ENCODE measurements around the gene RFX7. TPM values are rescaled to one million over a fixed set of nuclear protein-coding genes. Genes with fewer than 3 reads are reported as not detected.
"Not testable (repeated sequence)": the region's sequence is repeated elsewhere in the genome, so short reads cannot be mapped to it uniquely, and the experiment has no call there.

The RFX7 gene
- polyA plus RNA-seq (2012; ENCODE audit: low read depth, missing spikeins) = 6.8 TPM

- FAIRE-seq (peak; percentile 93), DNase-seq (ENCODE audit: insufficient read length, low spot score) (no peak)
- no peak for TF ChIP-seq TAF1 (IDR thresholded peaks at IDR 0.05; ENCODE audit: low read depth, low read length)
- no peak for TF ChIP-seq PAX5 (IDR thresholded peaks at IDR 0.05; ENCODE audit: insufficient read depth, low read length, severe bottlenecking)
- no peak for TF ChIP-seq POLR2A (IDR thresholded peaks at IDR 0.05; ENCODE audit: low read depth, low read length)
- TF ChIP-seq SPI1 (IDR thresholded peaks at IDR 0.05; ENCODE audit: low read depth, low read length) = no peak
- no peak; the same call in 1 of the 2 replicates for TF ChIP-seq POLR2AphosphoS5 (IDR thresholded peaks at IDR 0.05; ENCODE audit: low read depth, low read length)
- no peak for TF ChIP-seq POU2F2 (IDR thresholded peaks at IDR 0.05; ENCODE audit: low read depth, low read length)
These were observed at the start of gene RFX7 for GRCh38 chr15:56243163-56244037. TSS of gene RFX7 (minus strand) at chr15:56243879. CDS start at chr15:56243285, 594 bp downstream.

- no peak for DNase-seq (ENCODE audit: insufficient read length, low spot score)
- TF ChIP-seq TAF1 (IDR thresholded peaks at IDR 0.05; ENCODE audit: low read depth, low read length) = no peak
- FAIRE-seq = peak; percentile 45
These were observed 49.1 kb upstream of the RFX7 start for GRCh38 chr15:56292546-56293316.

GRCh38 chr15:56291741-56292140 is 48.1 kb upstream of the RFX7 start:
- peak; percentile 40 for FAIRE-seq
- DNase-seq (ENCODE audit: insufficient read length, low spot score) = no peak
- no peak for TF ChIP-seq POLR2A (IDR thresholded peaks at IDR 0.05; ENCODE audit: low read depth, low read length)
- no peak for TF ChIP-seq POU2F2 (IDR thresholded peaks at IDR 0.05; ENCODE audit: low read depth, low read length)
- TF ChIP-seq PAX5 (IDR thresholded peaks at IDR 0.05; ENCODE audit: insufficient read depth, low read length, severe bottlenecking) = no peak
- TF ChIP-seq POLR2AphosphoS5 (IDR thresholded peaks at IDR 0.05; ENCODE audit: low read depth, low read length) = no peak
- TF ChIP-seq SPI1 (IDR thresholded peaks at IDR 0.05; ENCODE audit: low read depth, low read length) = no peak
- TF ChIP-seq TAF1 (IDR thresholded peaks at IDR 0.05; ENCODE audit: low read depth, low read length) = no peak

GRCh38 chr15:56286213-56286612 is 42.5 kb upstream of the RFX7 start:
- no peak for FAIRE-seq

GRCh38 chr15:56281145-56281544 is 37.5 kb upstream of the RFX7 start:
- DNase-seq (ENCODE audit: insufficient read length, low spot score) (no peak), FAIRE-seq (no peak)
- TF ChIP-seq POLR2A (IDR thresholded peaks at IDR 0.05; ENCODE audit: low read depth, low read length) (no peak), PAX5 (IDR thresholded peaks at IDR 0.05; ENCODE audit: insufficient read depth, low read length, severe bottlenecking) (no peak), POU2F2 (IDR thresholded peaks at IDR 0.05; ENCODE audit: low read depth, low read length) (no peak), TAF1 (IDR thresholded peaks at IDR 0.05; ENCODE audit: low read depth, low read length) (no peak), SPI1 (IDR thresholded peaks at IDR 0.05; ENCODE audit: low read depth, low read length) (no peak), POLR2AphosphoS5 (IDR thresholded peaks at IDR 0.05; ENCODE audit: low read depth, low read length) (no peak)

More at GRCh38 chr15:56286213-56286612, 42.5 kb upstream of the RFX7 start:
- DNase-seq (ENCODE audit: insufficient read length, low spot score) = no peak
- no peak for TF ChIP-seq POLR2A (IDR thresholded peaks at IDR 0.05; ENCODE audit: low read depth, low read length)
- TF ChIP-seq POU2F2 (IDR thresholded peaks at IDR 0.05; ENCODE audit: low read depth, low read length) = no peak
- no peak for TF ChIP-seq TAF1 (IDR thresholded peaks at IDR 0.05; ENCODE audit: low read depth, low read length)
- TF ChIP-seq PAX5 (IDR thresholded peaks at IDR 0.05; ENCODE audit: insufficient read depth, low read length, severe bottlenecking) = no peak
- TF ChIP-seq POLR2AphosphoS5 (IDR thresholded peaks at IDR 0.05; ENCODE audit: low read depth, low read length) = no peak

GRCh38 chr15:56273724-56274123 is 30.0 kb upstream of the RFX7 start:
- FAIRE-seq (no peak), DNase-seq (ENCODE audit: insufficient read length, low spot score) (no peak)
- TF ChIP-seq POLR2AphosphoS5 (IDR thresholded peaks at IDR 0.05; ENCODE audit: low read depth, low read length) = no peak

GRCh38 chr15:56272454-56272853 is 28.8 kb upstream of the RFX7 start:
- FAIRE-seq = no peak
- DNase-seq (ENCODE audit: insufficient read length, low spot score) = no peak
- no peak for TF ChIP-seq POU2F2 (IDR thresholded peaks at IDR 0.05; ENCODE audit: low read depth, low read length)

GRCh38 chr15:56266465-56266864 is 22.8 kb upstream of the RFX7 start:
- not testable (repeated sequence) for FAIRE-seq

GRCh38 chr15:56261854-56262509 is 18.3 kb upstream of the RFX7 start:
- DNase-seq (ENCODE audit: insufficient read length, low spot score) = no peak
- no peak for TF ChIP-seq POLR2A (IDR thresholded peaks at IDR 0.05; ENCODE audit: low read depth, low read length)
- TF ChIP-seq SPI1 (IDR thresholded peaks at IDR 0.05; ENCODE audit: low read depth, low read length) = peak; percentile 42; the same call in 1 of the 2 replicates
- no peak for FAIRE-seq

More at GRCh38 chr15:56266465-56266864, 22.8 kb upstream of the RFX7 start:
- not testable (repeated sequence) for DNase-seq (ENCODE audit: insufficient read length, low spot score)

GRCh38 chr15:56257306-56257705 is 13.6 kb upstream of the RFX7 start:
- FAIRE-seq = not testable (repeated sequence)

More at GRCh38 chr15:56257306-56257705, 13.6 kb upstream of the RFX7 start:
- not testable (repeated sequence) for DNase-seq (ENCODE audit: insufficient read length, low spot score)
